GM18873 (cell line): ENCODE measurements around the gene LPCAT1.
"Not testable (repeated sequence)": the region's sequence is repeated elsewhere in the genome, so short reads cannot be mapped to it uniquely, and the experiment has no call there.

Source experiments
- ATAC-seq: cut with Tn5 transposase; IDR thresholded peaks from one replicate; pipeline ENCODE4 v1.9.1; 2021; ENCODE audit warnings: mild to moderate bottlenecking, moderate library complexity, moderate number of reproducible peaks; ENCODE audit not compliant: unreplicated experiment, low FRiP score

LPCAT1 gene

GRCh38 chr5:1512541-1513291, 11.0 kb downstream of the LPCAT1 start:
- ATAC-seq: no peak

GRCh38 chr5:1511651-1512540, 11.9 kb downstream of the LPCAT1 start:
- ATAC-seq: no peak

- ATAC-seq: no peak
Measured at GRCh38 chr5:1511048-1511447, 12.7 kb downstream of the LPCAT1 start.

GRCh38 chr5:1510631-1511030, 13.1 kb downstream of the LPCAT1 start:
- no peak for ATAC-seq

- no peak for ATAC-seq
Measured at GRCh38 chr5:1510151-1510561, 13.6 kb downstream of the LPCAT1 start.

- no peak for ATAC-seq
Measured at GRCh38 chr5:1509346-1510085, 14.2 kb downstream of the LPCAT1 start.

GRCh38 chr5:1508659-1509290, 15.0 kb downstream of the LPCAT1 start:
- no peak for ATAC-seq

GRCh38 chr5:1507961-1508658, 15.7 kb downstream of the LPCAT1 start:
- no peak for ATAC-seq

- no peak for ATAC-seq
Measured at GRCh38 chr5:1507457-1507856, 16.3 kb downstream of the LPCAT1 start.

- ATAC-seq: no peak
Measured at GRCh38 chr5:1507014-1507375, 16.8 kb downstream of the LPCAT1 start.

- ATAC-seq: no peak
Measured at GRCh38 chr5:1506242-1507013, 17.3 kb downstream of the LPCAT1 start.

- ATAC-seq: no peak
Measured at GRCh38 chr5:1505506-1506241, 18.1 kb downstream of the LPCAT1 start.

GRCh38 chr5:1505089-1505488, 18.7 kb downstream of the LPCAT1 start:
- ATAC-seq: not testable (repeated sequence)

- no peak for ATAC-seq
Measured at GRCh38 chr5:1504617-1505016, 19.1 kb downstream of the LPCAT1 start.

GRCh38 chr5:1504069-1504595, 19.6 kb downstream of the LPCAT1 start:
- no peak for ATAC-seq

GRCh38 chr5:1503241-1504068, 20.3 kb downstream of the LPCAT1 start:
- no peak for ATAC-seq

GRCh38 chr5:1502737-1503120, 21.0 kb downstream of the LPCAT1 start:
- ATAC-seq: no peak
